ENCODE data around the gene TCEAL3. TPM values are rescaled to one million over a fixed set of nuclear protein-coding genes. Genes with fewer than 3 reads are reported as not detected.
A peak's percentile ranks its signal among the peaks of the same experiment; 100 is the strongest.
"Not testable (repeated sequence)": the region's sequence is repeated elsewhere in the genome, so short reads cannot be mapped to it uniquely, and the experiment has no call there.

Gene TCEAL3
- total RNA-seq, result 0.37 and 0.59 TPM in 2 replicates

- Mint-ChIP-seq H3K36me3 (ENCODE audit: low read depth) (no peaks in the 10 kb centered on the region), H3K27me3 (peaks cover 14% of the 10 kb centered on the region), H3K4me1 (no peaks in the 10 kb centered on the region), H3K4me3 (peak within 1 kb of the TSS; percentile 68), H3K27ac (no peak within 1 kb of the TSS), H3K9me3 (no peaks in the 10 kb centered on the region)
- intact Hi-C loops (cut with micrococcal nuclease), result no loop called here
- peak; percentile 59 for DNase-seq
Observed at GRCh38 chrX:103607364-103608305, at the start of gene TCEAL3. Gene TCEAL3 (plus strand): TSS chrX:103607963. CDS start chrX:103609065, 1,102 bp downstream.

DNA sequence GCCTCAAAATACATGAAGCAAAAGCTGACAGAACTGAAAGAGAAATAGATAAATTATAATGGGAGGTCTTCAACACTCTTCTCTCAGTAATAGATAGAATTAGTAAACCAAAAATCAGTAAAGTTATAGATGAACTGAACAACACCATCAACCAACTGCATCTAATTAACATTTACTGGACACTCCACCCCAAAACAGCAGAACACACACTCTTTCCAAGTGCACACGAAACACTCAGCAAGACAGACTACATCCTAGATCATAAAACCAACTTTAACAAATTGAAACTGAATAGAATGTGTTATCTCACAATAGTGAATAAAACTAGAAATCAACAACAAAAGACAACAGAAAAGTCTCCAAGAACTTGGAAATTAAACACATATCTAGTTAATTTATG lies 47.5 kb upstream of the TCEAL3 start:
- Mint-ChIP-seq H3K9me3 (no peaks in the 10 kb centered on the region), H3K27ac (no peak overlapping the region), H3K4me3 (no peak overlapping the region), H3K4me1 (no peaks in the 10 kb centered on the region), H3K27me3 (peaks cover 9% of the 10 kb centered on the region), H3K36me3 (ENCODE audit: low read depth) (no peaks in the 10 kb centered on the region)
- intact Hi-C loops (cut with micrococcal nuclease), result no loop called here
- DNase-seq, result no peak

DNA sequence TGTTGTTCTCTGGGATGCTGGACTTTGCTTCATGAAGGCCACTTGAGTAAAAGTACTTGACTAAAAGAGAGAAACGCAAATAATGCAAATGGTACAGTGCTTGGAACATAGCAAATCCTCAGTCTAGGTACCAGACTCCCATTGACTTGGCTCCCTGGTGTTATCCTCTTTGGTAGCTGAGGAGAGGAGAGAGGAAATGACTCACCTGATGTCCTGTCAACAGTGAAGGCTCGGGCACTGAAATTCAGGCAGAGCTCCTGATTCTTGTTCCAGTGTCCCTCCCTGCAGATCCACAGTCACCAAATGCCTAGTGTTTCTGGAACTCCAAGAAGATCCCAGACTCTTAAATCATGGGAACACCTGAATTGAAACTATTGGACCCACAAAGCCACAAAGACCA lies 45.0 kb upstream of the TCEAL3 start:
- Mint-ChIP-seq H3K4me3 (no peak overlapping the region), H3K36me3 (ENCODE audit: low read depth) (no peaks in the 10 kb centered on the region)
- intact Hi-C loops (cut with micrococcal nuclease), result no loop called here

GRCh38 chrX:103565197-103565596 lies 42.6 kb upstream of the TCEAL3 start:
- intact Hi-C loops (cut with micrococcal nuclease), result no loop called here
- no peak for DNase-seq
- Mint-ChIP-seq H3K4me1 (no peaks in the 10 kb centered on the region), H3K36me3 (ENCODE audit: low read depth) (no peaks in the 10 kb centered on the region), H3K27me3 (peaks cover 4% of the 10 kb centered on the region), H3K9me3 (no peaks in the 10 kb centered on the region), H3K4me3 (no peak overlapping the region), H3K27ac (no peak overlapping the region)

More for the DNA sequence above, 45.0 kb upstream of the TCEAL3 start:
- Mint-ChIP-seq H3K4me1 (no peaks in the 10 kb centered on the region), H3K27me3 (peaks cover 6% of the 10 kb centered on the region), H3K9me3 (no peaks in the 10 kb centered on the region), H3K27ac (no peak overlapping the region)
- no peak for DNase-seq

GRCh38 chrX:103565752-103566151 lies 42.0 kb upstream of the TCEAL3 start:
- intact Hi-C loops (cut with micrococcal nuclease), result no loop called here
- H3K4me1 Mint-ChIP-seq, result no peaks in the 10 kb centered on the region
- H3K4me3 Mint-ChIP-seq, result no peak overlapping the region
- H3K9me3 Mint-ChIP-seq, result no peaks in the 10 kb centered on the region
- no peaks in the 10 kb centered on the region for H3K36me3 Mint-ChIP-seq (ENCODE audit: low read depth)
- peaks cover 3% of the 10 kb centered on the region for H3K27me3 Mint-ChIP-seq
- no peak overlapping the region for H3K27ac Mint-ChIP-seq
- no peak for DNase-seq

GRCh38 chrX:103571121-103571520 lies 36.6 kb upstream of the TCEAL3 start:
- H3K4me3 Mint-ChIP-seq, result no peak overlapping the region
- intact Hi-C loops (cut with micrococcal nuclease), result no loop called here
- H3K4me1 Mint-ChIP-seq, result no peaks in the 10 kb centered on the region
- H3K27me3 Mint-ChIP-seq, result peaks cover 5% of the 10 kb centered on the region
- no peak overlapping the region for H3K27ac Mint-ChIP-seq
- no peaks in the 10 kb centered on the region for H3K9me3 Mint-ChIP-seq
- H3K36me3 Mint-ChIP-seq (ENCODE audit: low read depth), result no peaks in the 10 kb centered on the region
- no peak for DNase-seq

DNA sequence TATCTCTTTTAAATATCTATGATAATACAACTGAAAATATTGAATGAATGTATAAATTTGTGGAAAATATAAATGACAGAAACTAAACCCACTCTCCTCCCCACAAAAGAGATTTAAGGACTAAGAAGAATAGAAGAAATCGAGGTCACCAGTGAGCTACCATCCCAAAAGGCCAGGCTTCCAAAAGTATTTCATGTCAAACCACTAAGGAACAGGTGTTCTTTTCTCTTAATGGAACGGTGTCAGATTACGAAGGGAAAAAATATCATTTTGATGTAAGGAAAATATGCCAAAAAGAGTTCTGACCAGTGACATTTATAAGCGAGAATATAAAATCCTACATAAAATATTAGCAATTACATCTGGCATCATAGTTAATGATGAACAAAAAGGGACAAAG lies 36.0 kb upstream of the TCEAL3 start:
- H3K27ac Mint-ChIP-seq, result no peak overlapping the region
- H3K27me3 Mint-ChIP-seq, result peaks cover 5% of the 10 kb centered on the region
- no peaks in the 10 kb centered on the region for H3K9me3 Mint-ChIP-seq
- H3K4me1 Mint-ChIP-seq, result no peaks in the 10 kb centered on the region
- no peak overlapping the region for H3K4me3 Mint-ChIP-seq
- no peaks in the 10 kb centered on the region for H3K36me3 Mint-ChIP-seq (ENCODE audit: low read depth)
- intact Hi-C loops (cut with micrococcal nuclease), result no loop called here
- DNase-seq, result no peak

GRCh38 chrX:103573202-103573601 lies 34.6 kb upstream of the TCEAL3 start:
- Mint-ChIP-seq H3K4me3 (no peak overlapping the region), H3K27me3 (peaks cover 5% of the 10 kb centered on the region), H3K9me3 (no peaks in the 10 kb centered on the region), H3K36me3 (ENCODE audit: low read depth) (no peaks in the 10 kb centered on the region), H3K27ac (no peak overlapping the region), H3K4me1 (no peaks in the 10 kb centered on the region)
- intact Hi-C loops (cut with micrococcal nuclease), result no loop called here
- no peak for DNase-seq

GRCh38 chrX:103584596-103584995 lies 23.2 kb upstream of the TCEAL3 start:
- intact Hi-C loops (cut with micrococcal nuclease), result no loop called here
- peaks cover 2% of the 10 kb centered on the region for H3K4me1 Mint-ChIP-seq
- peak overlapping the region; percentile 37 for H3K4me3 Mint-ChIP-seq

GRCh38 chrX:103585411-103586313 lies 22.1 kb upstream of the TCEAL3 start, which contains the start of gene TCEAL4:
Gene TCEAL4 (plus strand): TSS chrX:103585515. CDS start chrX:103586676, 1,161 bp downstream.
- H3K27me3 Mint-ChIP-seq, result peaks cover 13% of the 10 kb centered on the region
- peak within 1 kb of the TSS; percentile 83 for H3K4me3 Mint-ChIP-seq
- no peaks in the 10 kb centered on the region for H3K9me3 Mint-ChIP-seq
- H3K27ac Mint-ChIP-seq, result peak within 1 kb of the TSS; percentile 20
- H3K4me1 Mint-ChIP-seq, result peaks cover 2% of the 10 kb centered on the region
- intact Hi-C loops (cut with micrococcal nuclease), result loop anchor here (5.0 kb wide), 1 partner anchor 42 kb away; the partner anchor contains the start of gene TCEAL1
- H3K36me3 Mint-ChIP-seq (ENCODE audit: low read depth), result no peaks in the 10 kb centered on the region
- peak; percentile 57 for DNase-seq

More at GRCh38 chrX:103584596-103584995, 23.2 kb upstream of the TCEAL3 start:
- peaks cover 16% of the 10 kb centered on the region for H3K27me3 Mint-ChIP-seq
- H3K9me3 Mint-ChIP-seq, result no peaks in the 10 kb centered on the region
- no peak overlapping the region for H3K27ac Mint-ChIP-seq
- no peaks in the 10 kb centered on the region for H3K36me3 Mint-ChIP-seq (ENCODE audit: low read depth)
- DNase-seq, result no peak

- peak overlapping the region; percentile 83 for H3K4me3 Mint-ChIP-seq
- H3K9me3 Mint-ChIP-seq, result no peaks in the 10 kb centered on the region
- H3K36me3 Mint-ChIP-seq (ENCODE audit: low read depth), result no peaks in the 10 kb centered on the region
- DNase-seq, result no peak
- H3K27me3 Mint-ChIP-seq, result peaks cover 12% of the 10 kb centered on the region
- H3K4me1 Mint-ChIP-seq, result peaks cover 2% of the 10 kb centered on the region
- intact Hi-C loops (cut with micrococcal nuclease), result loop anchor here (5.0 kb wide), 1 partner anchor 41 kb away; the partner anchor contains the start of gene TCEAL1
- no peak overlapping the region for H3K27ac Mint-ChIP-seq
Observed at GRCh38 chrX:103586314-103586646, 21.5 kb upstream of the TCEAL3 start.

DNA sequence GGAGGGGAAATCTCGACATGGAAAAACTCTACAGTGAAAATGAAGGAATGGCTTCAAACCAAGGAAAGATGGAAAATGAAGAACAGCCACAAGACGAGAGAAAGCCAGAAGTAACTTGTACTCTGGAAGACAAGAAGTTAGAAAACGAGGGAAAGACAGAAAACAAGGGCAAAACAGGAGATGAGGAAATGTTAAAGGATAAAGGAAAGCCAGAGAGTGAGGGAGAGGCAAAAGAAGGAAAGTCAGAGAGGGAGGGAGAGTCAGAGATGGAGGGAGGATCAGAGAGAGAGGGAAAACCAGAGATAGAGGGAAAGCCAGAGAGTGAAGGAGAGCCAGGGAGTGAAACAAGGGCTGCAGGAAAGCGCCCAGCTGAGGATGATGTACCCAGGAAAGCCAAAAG lies 21.1 kb upstream of the TCEAL3 start:
- H3K27ac Mint-ChIP-seq, result no peak overlapping the region
- peak overlapping the region; percentile 5 for H3K4me3 Mint-ChIP-seq
- intact Hi-C loops (cut with micrococcal nuclease), result loop anchor here (5.0 kb wide), 1 partner anchor 41 kb away; the partner anchor contains the start of gene TCEAL1
- no peak for DNase-seq
- peaks cover 11% of the 10 kb centered on the region for H3K27me3 Mint-ChIP-seq
- no peaks in the 10 kb centered on the region for H3K9me3 Mint-ChIP-seq
- peaks cover 2% of the 10 kb centered on the region for H3K4me1 Mint-ChIP-seq
- no peaks in the 10 kb centered on the region for H3K36me3 Mint-ChIP-seq (ENCODE audit: low read depth)

DNA sequence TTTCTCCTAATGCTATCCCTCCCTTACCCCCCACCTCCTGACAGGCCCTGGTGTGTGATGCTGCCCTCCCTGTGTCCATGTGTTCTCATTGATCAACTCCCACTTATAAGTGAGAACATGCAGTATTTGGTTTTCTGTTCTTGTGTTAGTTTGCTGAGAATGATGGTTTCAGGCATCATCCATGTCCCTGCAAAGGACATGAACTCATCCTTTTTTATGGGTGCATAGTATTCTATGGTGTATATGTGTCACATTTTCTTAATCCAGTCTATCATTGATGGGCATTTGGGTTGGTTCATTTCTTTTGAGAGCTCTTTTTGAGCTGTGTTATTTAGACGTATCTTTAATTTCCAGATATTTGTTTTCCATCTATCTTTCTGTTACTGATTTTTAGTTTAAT lies 15.5 kb upstream of the TCEAL3 start:
- H3K27me3 Mint-ChIP-seq; H3K4me1 Mint-ChIP-seq; H3K27ac Mint-ChIP-seq; H3K4me3 Mint-ChIP-seq; H3K9me3 Mint-ChIP-seq; H3K36me3 Mint-ChIP-seq (ENCODE audit: low read depth); intact Hi-C loops (cut with micrococcal nuclease); DNase-seq: not testable (repeated sequence)

- H3K27ac Mint-ChIP-seq; intact Hi-C loops (cut with micrococcal nuclease); DNase-seq; H3K4me1 Mint-ChIP-seq; H3K4me3 Mint-ChIP-seq; H3K27me3 Mint-ChIP-seq; H3K36me3 Mint-ChIP-seq (ENCODE audit: low read depth); H3K9me3 Mint-ChIP-seq: not testable (repeated sequence)
Observed at GRCh38 chrX:103595202-103595601, 12.6 kb upstream of the TCEAL3 start.

Measured in activated CD4-positive, alpha-beta T cell treated with anti-CD3 and anti-CD28 coated beads, Interleukin-2, amount 10 ng/mL, durations not matched to agents 24 days and 14 days (primary cell).